GM12878 (cell line): ENCODE data around the gene FAM221A. TPM values are rescaled to one million over a fixed set of nuclear protein-coding genes. Genes with fewer than 3 reads are reported as not detected.

Source experiments
- ATAC-seq: fragments of 200-7000 bp; cut with Tn5 transposase; 3 replicates; pipeline ENCODE4 v1.9.1; 2020; ENCODE audit warnings: mild to moderate bottlenecking, moderate library complexity
- BruUV-seq: library from RNA; stranded (reverse); fragments of 400-500 nt; replicated peaks from 2 replicates; lab custom pipeline; 2021; lab: Mats Ljungman, UMichigan
- CTCF ChIA-PET: fragments of 300-600 bp; sonication (Branson Sonifier 250); formaldehyde crosslinking; extraction: SDS; loops from one replicate; lab custom pipeline; 2021; ENCODE audit warnings: inconsistent platforms; lab: Yijun Ruan, JAX
- POLR2A ChIA-PET: fragments of 350-600 bp; formaldehyde crosslinking; extraction: SDS; loops from one replicate; lab custom pipeline; 2021; ENCODE audit warnings: inconsistent platforms; lab: Charles Lee
- RAD21 ChIA-PET: fragments of 300-600 bp; sonication (Branson Sonifier 250); formaldehyde crosslinking; loops from one replicate; lab custom pipeline; 2023; ENCODE audit warnings: antibody characterized with exemption; ENCODE audit not compliant: unreplicated experiment; lab: Charles Lee
- SMC1A ChIA-PET: fragments of 300-600 bp; sonication (Branson Sonifier 250); formaldehyde crosslinking; loops from one replicate; lab custom pipeline; 2023; ENCODE audit not compliant: unreplicated experiment, uncharacterized antibody; lab: Charles Lee
- DNase-seq: peaks from one replicate; pipeline ENCODE4 v3.0.0-alpha.2; 2011; ENCODE audit warnings: low read depth, low spot score
- FAIRE-seq: peaks from 3 replicates; lab custom pipeline; 2011; peaks lifted over from hg19 to GRCh38; lab: Jason Lieb, UNC
- H2AFZ ChIP-seq: 2 replicates; pipeline ENCODE4 v1.6.0; 2011; ENCODE audit warnings: low read depth, low read length, control low read depth; ENCODE audit not compliant: control insufficient read depth
- H3K27ac ChIP-seq: 2 replicates; pipeline ENCODE4 v1.5.1; 2011; ENCODE audit warnings: control low read depth; ENCODE audit not compliant: control insufficient read depth, insufficient read depth
- H3K27me3 ChIP-seq, 2 experiments: replicated peaks in 1 of 2; 2 replicates each; pipeline versions ENCODE4 v1.6.0 to v1.6.1; 2011; ENCODE audit warnings: low read length in 1 of 2; ENCODE audit not compliant: control insufficient read depth in 2 of 2, insufficient read depth in 2 of 2
- H3K36me3 ChIP-seq, 2 experiments: 2 replicates each; pipeline ENCODE4 v1.5.1; 2011; ENCODE audit warnings: low read length in 1 of 2; ENCODE audit not compliant: control insufficient read depth in 2 of 2, insufficient read depth in 2 of 2
- H3K4me1 ChIP-seq: 2 replicates; pipeline ENCODE4 v1.6.1; 2011; ENCODE audit warnings: mild to moderate bottlenecking, low read length, moderate library complexity, mixed read lengths; ENCODE audit not compliant: control insufficient read depth, insufficient read depth
- H3K4me2 ChIP-seq: 2 replicates; pipeline ENCODE4 v1.6.0; 2011; ENCODE audit warnings: control low read depth; ENCODE audit not compliant: control insufficient read depth, insufficient read depth
- H3K4me3 ChIP-seq: fragments of 200-600 bp; sonication (generic); 2 replicates; pipeline ENCODE4 v1.5.1; 2016
- H3K79me2 ChIP-seq: 2 replicates; pipeline ENCODE4 v1.6.0; 2011; ENCODE audit warnings: low read length; ENCODE audit not compliant: control insufficient read depth, insufficient read depth
- H3K9ac ChIP-seq: 2 replicates; pipeline ENCODE4 v1.8.0; 2011; ENCODE audit warnings: low read length, control low read depth, mixed read lengths; ENCODE audit not compliant: control insufficient read depth, insufficient read depth
- H3K9me3 ChIP-seq: replicated peaks from 3 replicates; pipeline ENCODE4 v1.5.1; 2011; ENCODE audit warnings: mild to moderate bottlenecking, low read length; ENCODE audit not compliant: control insufficient read depth, insufficient read depth
- H4K20me1 ChIP-seq: 2 replicates; pipeline ENCODE4 v1.6.0; 2011; ENCODE audit not compliant: control insufficient read depth, insufficient read depth
- ELK1 ChIP-seq: IDR thresholded peaks from 2 replicates; pipeline ENCODE4 v1.6.1; 2012; ENCODE audit warnings: low read depth, low read length, improper control_type of control experiment
- IRF5 ChIP-seq: fragments of 450-650 bp; IDR thresholded peaks from 2 replicates; pipeline ENCODE4 v1.6.1; 2017; ENCODE audit warnings: borderline replicate concordance
- NFXL1 ChIP-seq: fragments of 450-650 bp; IDR thresholded peaks from 2 replicates; pipeline ENCODE4 v1.6.1; 2017; ENCODE audit warnings: antibody characterized with exemption, mild to moderate bottlenecking, borderline replicate concordance
- RELB ChIP-seq: fragments of 450-650 bp; IDR thresholded peaks from 2 replicates; pipeline ENCODE4 v1.6.1; 2017; ENCODE audit warnings: low read depth, mild to moderate bottlenecking, moderate library complexity
- SMAD1 ChIP-seq: fragments of 450-650 bp; IDR thresholded peaks from 2 replicates; pipeline ENCODE4 v1.6.1; 2018; ENCODE audit warnings: mild to moderate bottlenecking, low read depth; ENCODE audit not compliant: partially characterized antibody
- STAT3 ChIP-seq: IDR thresholded peaks from 2 replicates; pipeline ENCODE4 v1.6.1; 2011; ENCODE audit warnings: low read depth, low read length, improper control_type of control experiment
- TCF12 ChIP-seq: IDR thresholded peaks from 2 replicates; pipeline ENCODE4 v1.6.1; 2011; ENCODE audit warnings: low read depth, mild to moderate bottlenecking, low read length
- YY1 ChIP-seq: IDR thresholded peaks from 2 replicates; pipeline ENCODE4 v1.6.1; 2011; ENCODE audit warnings: low read depth, mild to moderate bottlenecking, low read length
- ZBTB4 ChIP-seq: fragments of 450-650 bp; formaldehyde crosslinking; IDR thresholded peaks from 2 replicates; pipeline ENCODE4 v1.4.0; 2022; ENCODE audit warnings: mild to moderate bottlenecking, moderate library complexity
- ZNF207 ChIP-seq: fragments of 450-650 bp; IDR thresholded peaks from 2 replicates; pipeline ENCODE4 v1.6.1; 2014; ENCODE audit warnings: antibody characterized with exemption, mild to moderate bottlenecking, borderline replicate concordance
- ZNF24 ChIP-seq: fragments of 450-650 bp; IDR thresholded peaks from 2 replicates; pipeline ENCODE4 v1.6.1; 2017; ENCODE audit warnings: antibody characterized with exemption, mild to moderate bottlenecking
- WGBS: methylation state at CpG from one replicate; pipeline ENCODE4 v1.1.6; 2016; ENCODE audit warnings: low lambda C conversion rate; ENCODE audit not compliant: insufficient replicate concordance, insufficient coverage; ENCODE audit errors: missing lambda C conversion rate; 5-methylcytosine and 5-hydroxymethylcytosine counted together
- in situ Hi-C: fragments of 300-500 bp; cut with MboI; formaldehyde crosslinking; loops from 9 replicates; pipeline ENCODE4 v1.14.3; 2018; ENCODE audit warnings: mixed read lengths
- intact Hi-C: fragments of 100-400 bp; cut with micrococcal nuclease; formaldehyde crosslinking; loops from one replicate; pipeline ENCODE4 v1.14.2; 2022; ENCODE audit not compliant: unreplicated experiment
- polyA plus RNA-seq, 11 experiments: library from polyadenylated mRNA; depleted of rRNA in 4 of 11; unstranded in 6 of 11; stranded (reverse) in 5 of 11; fragments of >200 nt; fragmentation: Nextera tagmentation in 4 of 11; fragmentation: Illumina TruSeq in 1 of 11; extraction: Ambion mirVana in 4 of 11; extraction: Trizol in 1 of 11; gene quantifications; 1 replicate in 1 of 11; 2 replicates in 10 of 11; pipeline versions ENCODE4 v1.2.1 to v1.2.3, GENCODE V29; 2011 to 2016; ENCODE audit warnings: inconsistent platforms in 2 of 11, missing spikeins in 2 of 11, low read depth in 1 of 11
- total RNA-seq, 4 experiments: library from RNA; depleted of rRNA in 3 of 4; stranded (reverse); fragments of >200 nt in 3 of 4; fragmentation: Illumina TruSeq in 1 of 4; extraction: Trizol in 1 of 4; gene quantifications; 2 replicates each; pipeline versions ENCODE4 v1.2.1 to v1.2.3, GENCODE V29; 2013 to 2021

The FAM221A gene
- total and polyA plus RNA-seq, 10 of the 15 experiments (the other 5 are each of a cell fraction or from before 2014, with no cell fraction given) = 6.3 to 16.7 (median 9.7) TPM

GRCh38 chr7:23633417-23633816 is 46.6 kb upstream of the FAM221A start:
- RAD21 ChIA-PET = no interaction called here
- no peak for TF ChIP-seq STAT3
- no peak for TF ChIP-seq SMAD1
- TF ChIP-seq ZBTB4 (CRISPR knock-in tag) = no peak
- no peak for TF ChIP-seq ZNF24
- no peak for TF ChIP-seq RELB
- TF ChIP-seq YY1 = no peak
- no peak for TF ChIP-seq NFXL1
- no peak for TF ChIP-seq IRF5
- TF ChIP-seq ELK1 = no peak
- no peak for TF ChIP-seq ZNF207
- no peak for TF ChIP-seq TCF12
- no peaks in the 10 kb centered on the region for H3K79me2 ChIP-seq
- no peaks in the 10 kb centered on the region for H3K9me3 ChIP-seq
- in situ Hi-C loops = no loop called here
- 90% methylated on average over 7 of the region's 7 CpGs for WGBS
- intact Hi-C loops = no loop called here
- H3K4me3 ChIP-seq = no peak overlapping the region
- H3K27me3 ChIP-seq = no peaks in the 10 kb centered on the region
- FAIRE-seq (no peak), ATAC-seq (no peak), DNase-seq (no peak)
- H4K20me1 ChIP-seq = no peaks in the 10 kb centered on the region
- no peak overlapping the region for H3K9ac ChIP-seq
- peaks cover 1 to 2% of the 10 kb centered on the region in 2 experiments; a peak in 2 of 4 replicates for H3K36me3 ChIP-seq
- CTCF ChIA-PET = no interaction called here
- no peaks in the 10 kb centered on the region for H3K4me1 ChIP-seq
- no peak overlapping the region for H3K4me2 ChIP-seq
- POLR2A ChIA-PET = no interaction called here
- SMC1A ChIA-PET = interaction anchor here (0.6 kb wide), 1 partner anchor 336 kb away, joined by 3 read pairs; no protein-coding TSS in a partner anchor
- no peak overlapping the region for H2AFZ ChIP-seq
- H3K27ac ChIP-seq = no peak overlapping the region
- BruUV-seq = no TSS peak
